NCI-H1436 treated with DMSO at 0.1 percent for 48 hours (cell line): ENCODE data around the gene CSTPP1.
A peak's percentile ranks its signal among the peaks of the same experiment; 100 is the strongest.
"Not testable (repeated sequence)": the region's sequence is repeated elsewhere in the genome, so short reads cannot be mapped to it uniquely, and the experiment has no call there.

Experiments used
- DNase-seq: peaks from one replicate; lab custom pipeline; 2025; lab: John Stamatoyannopoulos, UW

CSTPP1 gene

GRCh38 chr11:47050284-47050683 lies 113.7 kb downstream of the CSTPP1 start:
- DNase-seq, result no peak

- no peak for DNase-seq
Measured at GRCh38 chr11:47051217-47051616, 114.7 kb downstream of the CSTPP1 start.

GRCh38 chr11:47052165-47052564 lies 115.6 kb downstream of the CSTPP1 start:
- DNase-seq, result no peak

- no peak for DNase-seq
Measured at GRCh38 chr11:47052576-47052975, 116.0 kb downstream of the CSTPP1 start.

- no peak for DNase-seq
Measured at GRCh38 chr11:47055534-47055933, 119.0 kb downstream of the CSTPP1 start.

- no peak for DNase-seq
Measured at GRCh38 chr11:47056261-47056915, 119.8 kb downstream of the CSTPP1 start.

- no peak for DNase-seq
Measured at GRCh38 chr11:47057365-47057764, 120.8 kb downstream of the CSTPP1 start.

- DNase-seq, result no peak
Measured at GRCh38 chr11:47060807-47061206, 124.2 kb downstream of the CSTPP1 start.

GRCh38 chr11:47061429-47062178 lies 125.0 kb downstream of the CSTPP1 start:
- DNase-seq, result no peak

GRCh38 chr11:47062736-47063135 lies 126.2 kb downstream of the CSTPP1 start:
- DNase-seq, result no peak

GRCh38 chr11:47067401-47067800 lies 130.8 kb downstream of the CSTPP1 start:
- DNase-seq, result no peak

GRCh38 chr11:47070769-47071168 lies 134.2 kb downstream of the CSTPP1 start:
- DNase-seq, result no peak

- DNase-seq, result no peak
Measured at GRCh38 chr11:47071341-47071740, 134.8 kb downstream of the CSTPP1 start.

GRCh38 chr11:47071791-47072261 lies 135.3 kb downstream of the CSTPP1 start:
- DNase-seq, result no peak

GRCh38 chr11:47078751-47079521 lies 142.4 kb downstream of the CSTPP1 start:
- no peak for DNase-seq

GRCh38 chr11:47080775-47081174 lies 144.2 kb downstream of the CSTPP1 start:
- DNase-seq, result not testable (repeated sequence)

- no peak for DNase-seq
Measured at GRCh38 chr11:47083913-47084312, 147.4 kb downstream of the CSTPP1 start.

GRCh38 chr11:47087801-47088200 lies 151.2 kb downstream of the CSTPP1 start:
- no peak for DNase-seq

- no peak for DNase-seq
Measured at GRCh38 chr11:47093541-47093940, 157.0 kb downstream of the CSTPP1 start.

- DNase-seq, result not testable (repeated sequence)
Measured at GRCh38 chr11:47096871-47097270, 160.3 kb downstream of the CSTPP1 start.

GRCh38 chr11:47098223-47098622 lies 161.7 kb downstream of the CSTPP1 start:
- DNase-seq, result not testable (repeated sequence)

- DNase-seq, result peak; percentile 43
Measured at GRCh38 chr11:47099214-47099917, 162.8 kb downstream of the CSTPP1 start.
